Large intestine (tissue), 12 donors: ENCODE measurements around the gene SPATA31D1. TPM values are rescaled to one million over a fixed set of nuclear protein-coding genes. Genes with fewer than 3 reads are reported as not detected.
"Not testable (repeated sequence)": the region's sequence is repeated elsewhere in the genome, so short reads cannot be mapped to it uniquely, and the experiment has no call there.

Experiments
- DNase-seq, 2 donors: peaks; one replicate each; pipeline versions ENCODE4 v3.0.0 to v3.0.0-alpha.2; 2013
- H3K27ac ChIP-seq: one replicate; pipeline ENCODE4 v1.5.1; 2013; ENCODE audit warnings: low read length
- H3K27me3 ChIP-seq: 2 replicates; pipeline ENCODE4 v1.6.1; 2013; ENCODE audit warnings: low read length; ENCODE audit not compliant: control insufficient read depth, insufficient read depth
- H3K36me3 ChIP-seq: 2 replicates; pipeline ENCODE4 v1.6.1; 2013; ENCODE audit warnings: low read length; ENCODE audit not compliant: control insufficient read depth, insufficient read depth
- H3K4me1 ChIP-seq: one replicate; pipeline ENCODE4 v1.6.1; 2013; ENCODE audit warnings: low read length; ENCODE audit not compliant: control insufficient read depth, insufficient read depth
- H3K4me3 ChIP-seq: one replicate; pipeline ENCODE4 v1.5.1; 2013; ENCODE audit warnings: low read length
- H3K9me3 ChIP-seq: one replicate; pipeline ENCODE4 v1.6.1; 2013; ENCODE audit warnings: mild to moderate bottlenecking, low read depth, low read length, moderate library complexity; ENCODE audit not compliant: control insufficient read depth
- WGBS: methylation state at CpG from one replicate; pipeline ENCODE4 v1.1.5; 2013; ENCODE audit warnings: low lambda C conversion rate; ENCODE audit not compliant: insufficient coverage; 5-methylcytosine and 5-hydroxymethylcytosine counted together
- long read RNA-seq, 11 donors: transcript quantifications; one replicate each; lab custom pipeline, GENCODE V29; 2026
- polyA plus RNA-seq: library from polyadenylated mRNA; unstranded; fragments of 120-200 nt; gene quantifications from one replicate; pipeline ENCODE4 v1.2.1, GENCODE V29; 2013

The SPATA31D1 gene
- polyA plus RNA-seq = not detected
- long read RNA-seq, donor 1 = 0 reads
- long read RNA-seq, donor 2 = 0 reads
- long read RNA-seq, donor 3 = 0 reads
- long read RNA-seq, donor 4 = 0 reads
- long read RNA-seq, donor 5 = 0 reads
- long read RNA-seq, donor 6 = 0 reads
- long read RNA-seq, donor 7 = 0 reads
- long read RNA-seq, donor 8 = 0 reads
- long read RNA-seq, donor 9 = 0 reads
- long read RNA-seq, donor 10 = 0 reads
- long read RNA-seq, donor 11 = 0 reads

GRCh38 chr9:81988472-81988871 lies at the start of gene SPATA31D1:
Gene SPATA31D1 (plus strand): TSS chr9:81988772. CDS start chr9:81988819, 47 bp downstream.
- not testable (repeated sequence) for H3K27ac ChIP-seq, H3K4me1 ChIP-seq, H3K4me3 ChIP-seq, H3K27me3 ChIP-seq, H3K9me3 ChIP-seq, H3K36me3 ChIP-seq, DNase-seq
- 100% methylated on average over 1 of the region's 1 CpG for WGBS

DNA sequence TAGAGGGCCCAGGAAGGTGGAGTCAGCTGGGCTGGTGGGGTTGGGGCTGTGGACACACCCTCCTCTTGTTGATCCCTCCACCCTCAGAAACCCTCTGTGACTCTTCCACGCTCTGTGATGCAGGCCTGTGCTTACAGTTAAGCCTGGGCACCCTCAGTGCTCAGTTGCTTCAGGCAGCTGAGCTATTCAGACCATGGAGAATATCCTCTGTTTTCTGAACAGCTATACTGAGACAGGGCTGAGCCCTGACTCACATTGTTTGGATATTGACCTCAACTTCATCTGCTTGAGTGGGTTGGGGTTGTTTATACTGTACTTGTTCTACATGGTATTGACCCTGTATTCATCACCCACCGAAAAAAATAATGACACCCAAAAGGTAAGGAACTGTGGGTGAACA lies 45.2 kb upstream of the SPATA31D1 start, which contains the start of gene SPATA31D3:
TSS of gene SPATA31D3 (plus strand) at position 108 of the 400 bp plus-strand sequence. CDS start at position 194, 86 bp downstream.
- not testable (repeated sequence) for DNase-seq, H3K4me3 ChIP-seq, H3K36me3 ChIP-seq, H3K9me3 ChIP-seq, H3K4me1 ChIP-seq, H3K27me3 ChIP-seq, H3K27ac ChIP-seq
- no CpG with 5 or more reads among the region's 2 CpGs for WGBS

DNA sequence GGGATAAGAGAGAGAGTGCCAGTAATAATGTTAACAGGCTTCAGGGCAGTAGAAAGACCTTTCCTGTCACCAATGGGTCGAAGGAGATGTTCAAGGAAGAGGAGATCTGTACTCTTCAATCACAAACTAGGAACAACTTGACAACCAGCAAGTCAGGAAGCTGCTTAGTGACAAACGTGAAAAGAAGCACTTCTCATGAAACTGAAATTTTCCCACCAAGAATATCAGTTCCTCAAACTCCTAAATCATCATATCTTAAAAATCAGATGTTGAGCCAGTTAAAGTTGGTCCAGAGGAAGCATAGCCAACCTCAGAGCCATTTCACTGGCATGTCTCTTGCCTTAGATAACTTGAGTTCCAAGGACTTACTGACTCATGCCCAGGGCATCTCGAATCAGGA lies 39.9 kb upstream of the SPATA31D1 start:
- H3K9me3 ChIP-seq, DNase-seq, H3K27ac ChIP-seq, H3K27me3 ChIP-seq, H3K36me3 ChIP-seq, H3K4me3 ChIP-seq, H3K4me1 ChIP-seq: not testable (repeated sequence)
- no CpG with 5 or more reads among the region's 3 CpGs for WGBS

DNA sequence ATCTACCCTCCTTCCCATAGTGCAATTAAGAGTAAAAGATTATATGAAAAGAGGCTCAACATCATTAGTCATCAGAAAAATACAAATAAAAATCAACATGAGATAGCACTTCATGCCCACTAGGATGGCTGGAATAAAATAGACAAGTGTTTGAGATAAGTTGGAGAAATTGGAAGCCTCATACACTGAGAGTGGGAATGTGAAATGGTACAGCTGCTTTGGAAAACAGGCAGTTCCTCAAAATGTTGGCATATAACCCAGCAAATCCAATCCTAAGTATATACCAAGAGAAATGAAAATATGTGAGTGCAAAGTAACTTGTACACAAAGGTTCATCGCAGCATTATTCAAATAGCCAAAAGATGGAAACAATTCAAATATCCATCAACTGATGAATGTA lies 35.5 kb upstream of the SPATA31D1 start:
- H3K4me1 ChIP-seq = no peaks in the 10 kb centered on the region
- H3K9me3 ChIP-seq = no peaks in the 10 kb centered on the region
- no peaks in the 10 kb centered on the region for H3K27me3 ChIP-seq
- H3K27ac ChIP-seq = no peak overlapping the region
- DNase-seq = no peak
- H3K36me3 ChIP-seq = no peaks in the 10 kb centered on the region
- WGBS = 100% methylated on average over 1 of the region's 1 CpG
- no peak overlapping the region for H3K4me3 ChIP-seq

DNA sequence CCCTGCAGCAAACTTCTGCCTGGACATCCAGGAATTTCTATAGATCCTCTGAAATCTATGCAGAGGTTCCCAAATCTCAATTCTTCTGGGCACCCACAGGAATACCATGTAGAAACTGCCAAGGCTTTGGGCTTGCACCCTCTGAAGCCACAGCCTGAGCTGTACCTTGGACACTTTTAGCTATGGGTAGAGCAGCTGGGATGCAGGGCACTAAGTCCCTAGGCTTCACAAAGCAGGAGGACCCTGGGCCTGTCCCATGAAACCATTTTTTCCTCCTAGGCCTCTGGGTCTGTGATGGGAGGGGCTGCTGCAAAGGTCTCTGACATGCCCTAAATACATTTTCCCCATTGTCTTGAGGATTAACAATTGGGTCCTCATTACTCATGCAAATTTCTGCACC lies 32.9 kb upstream of the SPATA31D1 start:
- Histone ChIP-seq H3K9me3 (no peaks in the 10 kb centered on the region), H3K27me3 (no peaks in the 10 kb centered on the region), H3K4me3 (no peak overlapping the region), H3K4me1 (no peaks in the 10 kb centered on the region), H3K36me3 (no peaks in the 10 kb centered on the region), H3K27ac (no peak overlapping the region)
- DNase-seq = no peak

DNA sequence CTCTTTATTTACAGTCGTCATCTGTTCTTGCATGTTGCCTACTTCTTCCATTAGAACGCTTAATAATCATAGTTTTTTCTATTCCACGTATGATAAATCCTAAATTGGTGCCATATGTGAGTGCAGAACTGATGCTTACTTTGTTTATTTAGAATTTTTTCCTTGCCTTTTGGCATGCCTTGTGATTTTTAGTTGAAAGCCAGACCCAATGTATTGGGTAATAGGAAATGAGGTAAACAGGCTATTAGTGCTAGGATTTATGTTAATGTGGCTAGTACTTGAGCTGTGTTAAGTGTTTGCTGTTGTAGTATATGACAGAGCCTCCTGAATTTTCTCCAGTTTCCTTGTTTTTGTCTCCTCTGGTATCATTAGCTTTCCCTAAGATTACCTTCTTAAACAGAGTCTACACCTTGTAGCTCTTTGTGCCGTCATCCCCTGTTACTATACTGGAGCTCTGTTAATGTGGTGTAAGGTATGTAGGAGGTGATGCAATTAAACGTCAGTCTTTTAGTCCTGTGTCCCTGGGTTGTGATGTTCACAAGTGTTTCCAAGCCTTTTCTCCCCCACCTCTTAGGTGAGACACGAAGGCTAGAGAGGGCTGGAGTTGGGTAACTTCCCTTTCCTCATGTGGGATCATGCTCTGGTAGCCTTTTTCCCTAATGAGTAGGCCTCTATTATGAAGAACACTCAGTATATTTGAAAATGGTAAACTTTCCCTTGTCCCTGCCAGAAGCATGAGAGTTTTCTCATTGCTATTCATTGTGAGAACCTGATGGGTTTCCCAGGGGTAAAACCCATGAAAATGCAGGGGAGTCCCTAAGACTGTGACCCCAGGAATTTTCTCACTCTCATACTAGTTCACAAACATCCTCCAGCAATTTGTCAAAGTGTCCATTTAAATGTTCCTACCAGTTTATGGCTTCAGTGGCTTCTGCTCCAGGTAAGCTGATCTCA lies 24.1 kb upstream of the SPATA31D1 start:
- Histone ChIP-seq H3K9me3 (no peaks in the 10 kb centered on the region), H3K4me3 (no peak overlapping the region), H3K27ac (no peak overlapping the region), H3K27me3 (no peaks in the 10 kb centered on the region), H3K36me3 (no peaks in the 10 kb centered on the region), H3K4me1 (no peaks in the 10 kb centered on the region)
- WGBS = 86% methylated on average over 1 of the region's 6 CpGs
- no peak for DNase-seq

DNA sequence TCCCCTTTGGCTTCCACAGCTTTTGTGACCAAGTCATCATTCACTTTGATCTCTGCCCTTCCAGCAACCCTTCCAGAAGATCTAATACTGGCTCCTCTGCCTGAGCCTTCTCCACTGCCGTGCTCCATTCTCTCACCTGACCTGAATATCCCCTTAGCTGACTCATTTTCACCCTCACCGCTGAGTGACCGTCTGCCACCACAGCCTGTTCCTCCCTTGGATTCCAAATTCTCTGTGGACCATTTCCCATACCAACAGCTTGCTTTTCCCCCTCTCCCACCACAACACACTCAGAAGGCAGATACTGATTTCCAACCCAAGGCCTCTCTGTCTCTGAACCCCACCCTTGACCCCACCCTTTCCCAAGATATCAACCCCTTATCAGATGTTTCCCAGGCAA lies 20.5 kb upstream of the SPATA31D1 start:
- H3K27me3 ChIP-seq = no peaks in the 10 kb centered on the region
- H3K36me3 ChIP-seq = no peaks in the 10 kb centered on the region
- no peak overlapping the region for H3K27ac ChIP-seq
- H3K4me1 ChIP-seq = no peaks in the 10 kb centered on the region
- H3K4me3 ChIP-seq = no peak overlapping the region
- no peak for DNase-seq
- WGBS = 100% methylated on average over 1 of the region's 3 CpGs
- H3K9me3 ChIP-seq = no peaks in the 10 kb centered on the region

- no peaks in the 10 kb centered on the region for H3K36me3 ChIP-seq
- no peak for DNase-seq
- no peak overlapping the region for H3K4me3 ChIP-seq
- H3K4me1 ChIP-seq = no peaks in the 10 kb centered on the region
- H3K9me3 ChIP-seq = no peaks in the 10 kb centered on the region
- no peak overlapping the region for H3K27ac ChIP-seq
- H3K27me3 ChIP-seq = no peaks in the 10 kb centered on the region
Measured at GRCh38 chr9:81969971-81970370, 18.6 kb upstream of the SPATA31D1 start.

DNA sequence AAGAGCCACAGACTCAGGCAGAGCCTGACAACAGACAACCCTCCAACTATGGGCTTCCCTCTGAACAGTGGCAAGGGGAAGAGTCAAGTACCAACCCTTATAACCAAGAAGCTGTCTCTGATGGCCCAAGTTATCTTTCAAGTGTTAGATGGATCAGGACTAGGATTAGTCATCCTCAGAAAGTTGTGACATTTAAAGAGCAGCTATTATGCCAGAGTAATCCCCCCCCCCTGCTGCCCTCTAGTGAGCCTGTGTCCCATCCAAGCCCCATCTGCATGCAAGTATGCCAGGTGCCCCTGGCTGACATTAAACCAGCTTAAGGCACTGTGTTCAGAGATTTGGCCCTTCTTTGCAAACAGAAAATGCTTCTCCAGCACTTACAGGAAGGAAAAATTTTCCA lies 16.8 kb upstream of the SPATA31D1 start:
- Histone ChIP-seq H3K27me3 (no peaks in the 10 kb centered on the region), H3K36me3 (no peaks in the 10 kb centered on the region), H3K4me1 (no peaks in the 10 kb centered on the region), H3K27ac (no peak overlapping the region), H3K4me3 (no peak overlapping the region), H3K9me3 (no peaks in the 10 kb centered on the region)
- DNase-seq = no peak

DNA sequence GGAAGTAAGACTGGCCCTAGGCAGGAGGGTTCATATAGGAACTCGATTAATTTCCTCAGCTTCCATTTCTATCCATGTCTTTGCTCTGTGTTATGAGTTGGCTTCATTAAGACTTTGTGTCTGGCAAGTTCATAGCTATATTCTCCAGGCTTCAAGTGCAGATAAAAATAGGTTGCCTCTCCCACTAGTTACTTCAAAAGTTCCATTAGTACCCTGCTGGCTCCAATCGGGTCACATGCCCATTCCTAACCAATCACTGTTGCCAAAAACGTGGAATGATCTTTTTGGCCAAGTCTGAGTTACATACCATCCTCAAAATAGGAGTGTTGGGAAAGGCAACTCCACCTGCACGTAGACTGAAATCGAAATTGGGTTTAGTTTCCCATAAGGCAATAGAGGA lies 13.8 kb upstream of the SPATA31D1 start:
- peaks cover 4% of the 10 kb centered on the region for H3K9me3 ChIP-seq
- H3K4me1 ChIP-seq = no peaks in the 10 kb centered on the region
- no peaks in the 10 kb centered on the region for H3K27me3 ChIP-seq
- no peak for DNase-seq
- no peak overlapping the region for H3K27ac ChIP-seq
- 100% methylated on average over 1 of the region's 5 CpGs for WGBS
- no peak overlapping the region for H3K4me3 ChIP-seq
- H3K36me3 ChIP-seq = no peaks in the 10 kb centered on the region

- no peak for DNase-seq
- Histone ChIP-seq H3K36me3 (no peaks in the 10 kb centered on the region), H3K27ac (no peak overlapping the region), H3K4me3 (no peak overlapping the region), H3K9me3 (peaks cover 4% of the 10 kb centered on the region), H3K27me3 (no peaks in the 10 kb centered on the region), H3K4me1 (no peaks in the 10 kb centered on the region)
- no CpG with 5 or more reads among the region's 11 CpGs for WGBS
Measured at GRCh38 chr9:81976351-81976750, 12.2 kb upstream of the SPATA31D1 start.
